Measurements from ENCODE around the gene KPNB1. TPM values are rescaled to one million over a fixed set of nuclear protein-coding genes. Genes with fewer than 3 reads are reported as not detected.
A peak's percentile ranks its signal among the peaks of the same experiment; 100 is the strongest.

Gene KPNB1
- total RNA-seq, 1 experiment from 2014 or later: 410 TPM

DNA sequence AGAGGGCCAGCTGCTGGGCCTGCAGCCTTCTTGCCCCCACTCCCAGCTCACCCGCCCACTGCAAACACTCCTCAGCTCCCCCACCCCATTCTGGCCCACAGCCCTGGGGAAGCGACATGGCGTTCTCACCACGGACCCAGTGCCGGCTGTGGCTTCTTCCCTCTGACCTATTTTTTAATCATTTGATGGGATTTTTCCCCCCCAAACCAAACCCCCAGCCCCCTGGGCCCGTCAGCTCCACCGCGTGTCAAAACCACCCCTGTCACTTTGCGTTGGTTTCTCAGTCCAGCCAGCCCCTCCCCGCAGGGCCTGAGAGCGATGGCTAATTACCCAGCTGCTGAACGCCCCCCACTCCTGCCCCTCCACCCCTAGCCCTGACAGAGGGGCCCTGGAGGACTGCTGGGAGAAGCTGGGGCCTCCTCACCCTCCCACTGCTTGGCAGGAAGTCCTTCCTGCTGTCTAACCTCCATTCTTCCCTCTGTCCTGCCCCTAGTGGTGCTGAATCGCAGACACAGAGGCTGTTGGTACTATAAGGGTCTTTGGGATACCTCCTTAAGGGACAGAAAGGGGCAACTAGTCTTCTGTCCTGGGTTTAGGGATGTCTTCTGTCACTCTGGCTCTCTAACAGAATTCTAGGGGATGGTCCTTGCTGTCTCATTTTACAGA, 75.9 kb downstream of the KPNB1 start:
- no peak for DNase-seq (ENCODE audit: extremely low read depth, low read depth)

DNA sequence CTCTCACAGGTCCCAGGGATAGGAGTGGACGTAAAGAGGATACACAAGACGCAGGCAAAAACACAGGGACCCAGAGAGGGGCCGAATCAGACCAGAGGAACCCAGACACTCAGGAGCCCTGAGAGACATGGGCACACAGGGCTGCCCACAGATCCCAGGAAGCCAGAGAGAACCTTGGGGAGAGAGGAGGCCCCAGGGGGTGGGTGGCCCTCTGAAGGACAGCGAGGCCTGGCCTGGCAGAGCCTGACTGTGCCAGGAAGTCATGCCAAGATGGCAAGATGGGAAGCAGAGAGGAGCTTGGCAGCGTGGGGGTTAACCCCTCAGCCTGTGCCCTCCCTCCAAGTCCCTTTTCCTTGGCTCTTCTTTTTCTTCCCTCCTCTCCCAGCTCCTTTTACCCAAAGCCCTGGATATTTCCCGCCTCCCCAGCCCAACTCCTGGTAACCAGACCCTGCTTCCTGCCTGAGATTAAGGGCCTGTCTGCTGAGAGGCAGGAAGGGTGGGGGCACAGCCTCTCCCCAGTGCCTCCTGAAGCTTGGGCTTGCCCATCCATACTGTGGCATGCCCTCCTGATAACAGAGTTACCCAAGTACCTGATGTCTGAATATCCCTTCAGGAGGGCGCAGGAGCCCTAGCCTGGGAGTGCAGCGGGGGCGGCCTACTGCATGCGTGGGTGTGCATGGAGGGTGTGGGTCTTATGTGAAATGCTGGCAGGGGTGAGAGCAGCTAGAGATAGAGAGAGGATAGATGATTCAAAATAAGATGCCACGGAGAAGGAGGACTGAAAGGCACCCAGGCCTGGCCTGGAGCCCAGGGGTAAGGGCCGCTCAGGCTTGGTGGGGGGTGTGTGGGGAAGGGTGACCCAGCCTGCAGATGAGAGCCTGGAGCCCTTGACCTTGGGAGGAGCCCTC, 77.3 kb downstream of the KPNB1 start:
- DNase-seq (ENCODE audit: extremely low read depth, low read depth): no peak

DNA sequence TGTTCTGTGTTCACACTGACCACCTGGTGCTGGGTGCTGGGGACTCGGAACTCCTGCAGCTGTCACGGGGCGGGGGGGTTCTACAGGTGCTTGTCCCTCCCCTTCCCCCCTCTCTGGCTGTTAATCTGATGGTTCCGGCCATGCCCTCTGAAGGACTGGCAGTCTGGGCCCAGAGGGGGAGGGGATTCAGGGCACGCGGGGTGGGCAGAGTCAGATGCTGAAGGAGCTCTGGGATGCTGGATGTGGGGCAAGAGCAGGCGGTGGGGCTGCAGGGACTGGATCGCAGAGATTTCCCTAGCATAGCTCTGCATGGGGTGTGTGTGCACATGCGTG, 78.0 kb downstream of the KPNB1 start:
- no peak for DNase-seq (ENCODE audit: extremely low read depth, low read depth)

DNA sequence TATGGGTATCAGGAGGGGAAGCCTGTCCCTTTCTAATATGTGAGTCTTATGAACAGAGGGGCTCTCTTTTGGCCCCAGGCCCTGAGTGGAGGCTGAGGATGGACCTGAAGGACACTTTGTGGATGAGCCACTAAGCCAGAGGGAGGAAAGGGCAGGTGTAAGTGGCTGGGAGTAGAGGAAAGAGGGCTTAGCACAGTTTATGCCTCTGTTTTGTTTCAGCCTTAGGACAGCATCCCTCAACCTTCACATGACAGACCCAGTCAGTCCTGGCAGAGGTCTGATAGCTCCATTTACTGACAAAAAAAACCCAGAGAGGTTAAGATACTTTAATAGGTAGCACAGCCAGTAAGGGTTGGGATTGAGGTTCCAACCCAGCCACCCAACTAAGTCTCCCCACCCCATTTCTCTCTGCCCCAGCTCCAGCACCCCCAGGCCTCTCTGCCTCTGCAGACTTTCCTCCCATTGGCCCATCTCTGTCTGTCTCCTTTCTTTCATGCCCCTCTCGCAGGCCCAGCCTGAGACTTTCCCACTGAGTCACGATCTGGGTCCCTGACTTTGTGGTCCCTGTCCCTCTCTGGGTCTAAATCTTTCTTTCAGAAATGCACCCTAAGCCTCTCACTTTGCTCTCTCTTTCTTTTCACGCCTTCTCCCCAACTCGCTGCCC, 78.6 kb downstream of the KPNB1 start:
- DNase-seq (ENCODE audit: extremely low read depth, low read depth): no peak

DNA sequence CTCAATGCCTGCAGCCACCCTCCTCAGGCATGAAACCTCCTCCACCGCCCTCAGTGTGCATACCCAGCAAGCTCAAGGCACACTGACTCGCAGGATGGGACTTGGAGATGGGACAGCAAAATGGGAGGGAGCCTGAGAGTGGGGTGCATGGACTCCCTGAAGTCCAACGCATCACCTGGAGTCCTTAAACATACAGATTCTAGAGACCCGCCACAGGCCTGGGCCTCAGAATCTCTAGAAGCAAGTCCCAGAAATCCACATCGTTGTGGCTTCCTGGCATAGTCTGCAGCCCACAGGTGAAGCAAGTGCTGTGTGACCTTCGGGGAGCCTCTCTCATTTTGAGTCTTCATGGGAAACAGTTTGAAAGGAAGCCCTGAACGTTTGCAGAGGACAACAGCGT, 79.8 kb downstream of the KPNB1 start:
- no peak for DNase-seq (ENCODE audit: extremely low read depth, low read depth)

DNA sequence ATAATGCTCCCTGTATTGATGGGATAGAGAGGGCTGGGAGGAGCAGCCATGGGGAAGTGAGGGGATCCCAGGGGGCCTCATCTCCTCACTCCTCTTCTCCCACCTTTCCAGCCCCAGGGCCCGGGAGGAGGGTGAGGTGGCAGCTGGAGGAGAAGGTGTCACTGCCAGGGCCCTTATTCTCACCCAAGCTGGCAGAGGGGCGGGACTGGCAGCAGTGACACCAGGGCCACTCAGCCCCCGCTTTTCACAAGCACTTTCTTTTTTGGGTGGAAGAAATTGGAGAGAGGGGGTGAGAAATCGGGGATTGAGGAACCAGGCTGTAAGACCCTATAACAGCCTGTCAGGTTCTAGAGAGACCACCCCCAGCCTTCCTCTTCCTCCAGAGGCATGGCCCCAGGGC, 81.0 kb downstream of the KPNB1 start:
- no peak for DNase-seq (ENCODE audit: extremely low read depth, low read depth)

DNA sequence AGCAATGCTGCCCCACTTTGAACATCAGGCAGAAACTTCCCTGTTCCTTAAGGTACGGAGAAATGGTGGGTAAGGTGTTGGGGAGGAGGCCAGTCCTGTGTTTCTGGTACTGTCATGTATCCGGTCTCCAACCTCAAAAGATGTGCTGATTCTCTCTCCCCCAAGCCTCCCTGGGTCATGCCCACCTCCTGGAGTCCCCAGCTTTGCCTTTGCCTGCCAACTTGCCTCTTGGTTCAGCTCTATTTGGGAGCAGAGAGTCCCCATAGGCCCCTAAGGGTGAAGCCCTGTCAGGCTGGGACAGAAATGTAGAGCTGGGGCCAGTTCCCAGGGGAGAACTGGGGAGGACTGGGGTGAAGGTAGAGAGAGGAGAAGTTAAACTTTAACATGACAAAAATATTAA, 81.7 kb downstream of the KPNB1 start:
- DNase-seq (ENCODE audit: extremely low read depth, low read depth): no peak

DNA sequence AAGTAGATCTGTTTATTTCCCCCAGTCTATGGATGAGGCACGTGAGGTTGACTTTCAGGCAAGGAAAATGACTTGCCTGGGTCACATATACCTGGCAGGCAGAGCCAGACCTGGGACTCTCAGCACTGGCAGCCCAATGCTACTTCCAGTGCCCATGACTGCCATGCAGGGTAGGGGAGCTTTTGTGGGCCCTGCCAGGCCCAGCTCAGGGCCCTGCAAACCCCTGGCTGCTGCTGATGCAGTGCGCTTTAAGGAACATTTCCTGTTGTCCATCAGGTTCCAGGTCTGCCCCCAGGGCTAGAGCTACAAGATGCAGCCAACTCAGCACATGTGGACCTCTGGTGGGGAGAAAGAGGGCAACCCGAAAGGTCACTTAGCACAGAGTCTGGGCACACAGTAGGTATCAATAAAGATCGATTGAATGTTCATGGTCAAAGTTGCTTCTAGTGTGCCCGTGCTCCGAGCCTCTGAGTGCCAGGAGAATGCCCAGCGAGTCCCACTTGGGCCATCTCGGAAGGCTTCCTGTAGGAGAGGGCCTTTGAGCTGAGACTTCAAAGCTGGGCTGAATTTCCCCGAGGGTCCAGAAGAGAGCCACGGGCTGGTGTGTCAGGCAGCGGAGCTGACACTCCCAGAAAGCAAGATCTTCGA, 82.8 kb downstream of the KPNB1 start:
- DNase-seq (ENCODE audit: extremely low read depth, low read depth): no peak

DNA sequence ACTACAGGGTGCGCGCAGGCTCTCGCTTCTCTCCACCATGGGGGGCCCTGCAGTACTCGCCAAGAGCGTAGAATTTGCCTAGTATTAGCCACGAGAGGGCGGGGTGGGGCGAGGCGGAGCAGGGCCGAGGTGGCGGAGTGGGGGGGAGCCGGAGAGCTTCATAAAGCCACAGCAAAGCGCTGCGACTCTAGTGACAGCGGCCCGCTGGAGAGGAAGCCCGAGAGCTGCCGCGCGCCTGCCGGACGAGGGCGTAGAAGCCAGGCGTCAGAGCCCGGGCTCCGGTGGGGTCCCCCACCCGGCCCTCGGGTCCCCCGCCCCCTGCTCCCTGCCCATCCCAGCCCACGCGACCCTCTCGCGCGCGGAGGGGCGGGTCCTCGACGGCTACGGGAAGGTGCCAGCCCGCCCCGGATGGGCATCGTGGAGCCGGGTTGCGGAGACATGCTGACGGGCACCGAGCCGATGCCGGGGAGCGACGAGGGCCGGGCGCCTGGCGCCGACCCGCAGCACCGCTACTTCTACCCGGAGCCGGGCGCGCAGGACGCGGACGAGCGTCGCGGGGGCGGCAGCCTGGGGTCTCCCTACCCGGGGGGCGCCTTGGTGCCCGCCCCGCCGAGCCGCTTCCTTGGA, 83.4 kb downstream of the KPNB1 start, which contains the start of gene TBX21:
TSS of gene TBX21 (plus strand) at position 190 of the 627 bp plus-strand sequence. CDS start at position 409, 219 bp downstream.
- DNase-seq (ENCODE audit: extremely low read depth, low read depth): peak; percentile 56

DNA sequence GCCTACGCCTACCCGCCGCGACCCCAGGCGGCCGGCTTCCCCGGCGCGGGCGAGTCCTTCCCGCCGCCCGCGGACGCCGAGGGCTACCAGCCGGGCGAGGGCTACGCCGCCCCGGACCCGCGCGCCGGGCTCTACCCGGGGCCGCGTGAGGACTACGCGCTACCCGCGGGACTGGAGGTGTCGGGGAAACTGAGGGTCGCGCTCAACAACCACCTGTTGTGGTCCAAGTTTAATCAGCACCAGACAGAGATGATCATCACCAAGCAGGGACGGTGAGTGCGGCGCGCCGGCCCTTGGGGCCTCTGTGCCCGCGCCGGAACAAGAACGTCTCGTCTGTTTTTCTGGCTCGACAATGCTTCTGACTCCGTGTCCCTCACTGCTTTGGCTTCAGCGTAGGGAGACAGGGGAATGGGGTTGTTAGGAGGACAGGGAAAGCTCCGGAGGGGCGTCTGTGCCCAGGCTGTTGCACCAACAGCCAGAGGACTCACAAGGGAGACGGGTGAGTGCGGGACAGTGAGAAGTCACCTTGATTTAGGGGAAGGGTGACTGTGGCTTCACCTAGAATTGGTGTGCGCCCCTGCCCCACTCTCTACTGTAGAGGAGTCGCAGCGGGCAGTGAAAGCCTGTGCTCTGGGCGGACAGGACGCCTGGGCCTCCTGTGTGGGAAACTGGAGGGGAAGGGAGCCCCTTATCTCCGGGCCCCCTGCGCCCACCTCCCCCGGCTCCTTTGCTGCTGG, 84.1 kb downstream of the KPNB1 start:
- DNase-seq (ENCODE audit: extremely low read depth, low read depth): no peak

DNA sequence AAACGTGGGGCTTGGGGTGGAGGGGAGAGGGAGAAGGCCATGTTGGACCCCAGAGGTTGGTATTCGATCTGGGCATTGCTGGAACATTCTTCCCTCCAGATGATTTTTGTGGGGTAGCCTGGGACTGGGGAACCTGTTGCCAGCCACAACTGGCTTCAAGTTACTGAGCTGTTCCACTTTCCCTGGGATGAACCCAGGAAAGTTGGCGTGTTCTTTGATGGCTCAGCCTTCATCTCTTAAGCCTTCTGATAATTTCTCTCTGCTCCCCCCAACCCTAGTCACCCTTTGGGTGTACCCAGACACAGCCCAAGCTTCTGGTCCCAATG, 85.4 kb downstream of the KPNB1 start:
- DNase-seq (ENCODE audit: extremely low read depth, low read depth): no peak

Small RNA genes within 50 kb of the gene (small RNA-seq; reads per million reads assigned to genes)
- 0 reads per million in 2 experiments for gene AC015674.1

Other genes starting within 250 kb of the KPNB1 start
- gene NPEPPS, start 118.8 kb upstream of the KPNB1 start, total RNA-seq (2014; rRNA removed; shearing (Covaris generic)): 39.1 and 44.6 TPM in 2 replicates
- gene TBKBP1, start 44.2 kb downstream of the KPNB1 start, total RNA-seq (2014; rRNA removed; shearing (Covaris generic)): 2.7 and 5.3 TPM in 2 replicates
- gene TBX21, start 83.3 kb downstream of the KPNB1 start, total RNA-seq (2014; rRNA removed; shearing (Covaris generic)): not detected in 2 replicates
- gene OSBPL7, start 171.9 kb downstream of the KPNB1 start, total RNA-seq (2014; rRNA removed; shearing (Covaris generic)): 2.6 and 2.9 TPM in 2 replicates
- 70.5 and 72.8 TPM in 2 replicates for gene MRPL10, start 181.6 kb downstream of the KPNB1 start, total RNA-seq (2014; rRNA removed; shearing (Covaris generic))
- 0.20 TPM in 1 of 2 replicates, not detected in the other for gene LRRC46, start 181.8 kb downstream of the KPNB1 start, total RNA-seq (2014; rRNA removed; shearing (Covaris generic))
- gene SCRN2, start 191.4 kb downstream of the KPNB1 start, total RNA-seq (2014; rRNA removed; shearing (Covaris generic)): 24.9 and 25.6 TPM in 2 replicates
- 0.02 TPM in 1 of 2 replicates, not detected in the other for gene SP6, start 201.2 kb downstream of the KPNB1 start, total RNA-seq (2014; rRNA removed; shearing (Covaris generic))
- gene SP2, start 246.3 kb downstream of the KPNB1 start, total RNA-seq (2014; rRNA removed; shearing (Covaris generic)): 1.9 and 2.4 TPM in 2 replicates